ENCODE measurements around the gene ANKRD66.
"Not testable (repeated sequence)": the region's sequence is repeated elsewhere in the genome, so short reads cannot be mapped to it uniquely, and the experiment has no call there.

The ANKRD66 gene

GRCh38 chr6:46746696-46747095 is at the start of gene ANKRD66:
Gene ANKRD66, plus strand, starts transcription at chr6:46746933. Its CDS starts 5,016 bp downstream, at chr6:46751949.
- DNase-seq (ENCODE audit: low read depth in 3 of 3): no peak

DNA sequence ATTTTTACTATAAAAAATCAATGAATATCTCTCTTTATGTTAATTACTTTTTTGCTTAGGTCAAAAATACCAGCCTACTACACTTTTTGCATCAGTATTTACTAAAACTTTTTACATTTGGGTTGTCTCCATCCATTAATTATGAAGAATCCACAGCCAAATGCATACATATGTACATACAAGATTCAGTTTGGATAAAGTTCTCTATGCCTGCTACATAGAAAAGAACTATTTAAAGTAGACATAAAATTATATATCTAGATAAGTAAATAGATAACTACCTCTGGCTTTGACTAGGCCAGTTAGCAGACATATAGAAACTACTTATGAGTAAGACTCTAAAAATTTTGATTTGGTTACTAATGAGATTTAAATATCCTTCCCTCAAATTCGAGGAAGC is 46.8 kb upstream of the ANKRD66 start:
- no peak for DNase-seq (ENCODE audit: low read depth in 3 of 3)

DNA sequence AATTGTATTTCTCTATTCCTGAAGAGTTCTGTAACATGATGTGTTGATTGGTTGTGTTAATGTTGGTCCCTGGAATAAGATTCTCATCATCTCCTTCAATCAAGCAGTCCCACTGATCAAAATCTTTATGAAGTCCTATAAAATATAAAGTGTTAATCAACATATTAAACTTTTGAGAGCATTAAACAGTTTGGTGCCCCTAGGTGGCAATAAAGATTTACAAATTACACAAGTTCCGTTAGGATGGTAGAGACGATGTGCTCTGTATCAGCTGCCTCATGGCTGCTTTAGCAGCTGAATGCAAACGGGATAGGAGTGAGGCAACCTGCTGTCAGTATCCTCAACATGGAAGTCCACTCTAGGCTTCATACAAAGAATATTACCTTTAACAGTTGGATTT is 42.2 kb upstream of the ANKRD66 start:
- no peak for DNase-seq (ENCODE audit: low read depth in 3 of 3)

DNA sequence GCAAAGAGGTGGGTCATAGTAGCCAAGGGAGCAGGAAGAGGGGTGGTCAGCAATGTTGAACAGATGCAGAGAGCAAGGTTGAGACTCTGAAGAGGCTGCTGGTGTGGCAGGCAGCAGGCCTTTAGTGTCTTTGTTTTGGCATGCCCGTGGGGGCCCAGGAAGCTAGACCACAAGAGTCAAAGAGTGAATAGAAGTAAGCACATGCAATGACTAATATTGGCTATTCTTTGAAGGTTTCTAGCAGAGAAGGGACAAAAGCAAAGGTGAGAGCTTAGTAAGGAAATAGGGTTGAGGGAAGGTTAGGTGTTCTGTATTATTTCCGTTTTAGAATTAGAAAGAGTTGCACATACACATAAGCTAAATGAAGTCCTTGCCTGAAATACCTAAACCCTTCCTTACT is 40.3 kb upstream of the ANKRD66 start:
- DNase-seq (ENCODE audit: low read depth in 3 of 3): no peak

- no peak for DNase-seq (ENCODE audit: low read depth in 3 of 3)
Measured at GRCh38 chr6:46711491-46711890, 35.2 kb upstream of the ANKRD66 start.

DNA sequence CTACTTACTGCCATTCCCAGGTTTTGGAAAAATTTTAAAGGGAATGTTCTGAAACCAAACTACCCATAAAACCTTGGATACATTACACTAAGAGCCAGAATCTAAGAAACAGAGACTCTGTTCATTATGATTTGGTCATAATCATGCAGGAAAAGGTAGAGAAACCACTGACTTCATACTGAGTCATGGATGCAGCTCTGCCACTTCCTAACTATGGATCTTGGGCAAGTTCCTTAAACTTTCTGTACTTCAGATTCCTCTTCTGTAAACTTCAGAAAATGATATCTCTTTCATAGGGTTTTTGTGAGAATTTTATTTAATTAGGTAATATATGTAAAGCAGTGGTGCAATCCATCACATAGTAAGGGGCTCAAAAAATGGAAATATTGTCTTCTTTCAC is 31.6 kb upstream of the ANKRD66 start:
- DNase-seq (ENCODE audit: low read depth in 3 of 3): no peak

DNA sequence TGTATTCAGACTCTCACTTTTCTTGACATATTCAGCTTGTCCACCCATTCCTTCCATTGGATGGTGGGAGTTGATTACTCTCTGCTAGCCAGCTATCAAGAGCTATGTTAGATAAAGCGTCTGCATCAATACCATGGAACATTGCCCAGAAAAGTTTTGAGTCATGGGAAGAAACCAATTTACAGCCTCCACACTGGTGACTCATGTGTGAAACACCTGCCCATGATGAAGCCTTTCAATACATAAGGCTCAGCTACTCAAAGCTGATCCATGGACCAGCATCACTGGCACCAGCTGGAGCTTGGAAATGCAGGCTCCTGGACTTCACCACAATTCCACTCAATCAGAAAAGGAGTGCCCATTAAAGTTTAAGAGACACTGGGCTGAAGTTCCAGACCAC is 27.6 kb upstream of the ANKRD66 start:
- no peak for DNase-seq (ENCODE audit: low read depth in 3 of 3)

DNA sequence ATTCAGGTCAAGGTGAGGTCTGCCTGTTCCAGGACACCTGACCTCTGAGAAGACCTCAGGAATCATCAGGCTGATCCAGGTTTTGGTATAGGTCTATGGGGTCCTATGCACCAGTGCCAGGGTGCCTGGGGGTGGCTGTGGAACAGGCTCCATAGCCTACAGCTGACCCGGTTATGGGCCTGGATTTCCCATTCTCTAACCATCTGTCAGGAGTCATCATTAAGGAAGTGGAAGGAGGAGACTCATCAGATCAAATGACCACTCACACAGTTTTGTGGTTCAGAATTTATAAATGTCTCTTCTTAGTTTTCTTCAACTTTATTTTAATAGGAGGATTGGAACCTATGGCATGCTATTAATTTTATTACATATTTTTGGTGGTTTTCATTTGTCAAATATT is 26.3 kb upstream of the ANKRD66 start:
- DNase-seq (ENCODE audit: low read depth in 3 of 3): no peak

DNA sequence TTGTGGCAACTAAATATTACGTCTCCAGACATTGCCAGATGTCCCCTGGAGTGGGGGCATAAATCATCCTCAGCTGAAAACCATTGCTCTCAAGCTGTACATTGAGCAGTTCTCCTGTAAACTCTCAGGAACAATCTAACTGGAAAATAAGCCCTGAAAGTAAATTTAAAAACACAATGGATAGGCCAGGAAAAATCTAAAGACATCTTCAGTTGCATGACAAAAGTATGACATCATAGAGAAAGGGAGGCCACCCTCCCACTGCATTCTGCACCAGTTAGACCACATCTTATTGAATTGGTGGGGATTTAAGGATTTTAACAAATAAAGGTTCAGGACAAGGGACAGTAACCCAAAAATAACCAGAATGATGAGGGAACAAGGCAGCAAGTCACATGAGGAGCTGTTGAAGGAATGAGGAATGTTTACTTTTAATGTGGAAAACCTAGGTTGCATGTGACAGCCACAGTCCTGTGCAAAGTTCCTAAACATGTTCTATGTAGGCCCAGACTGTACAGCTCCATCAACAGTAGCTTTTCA is 16.9 kb upstream of the ANKRD66 start:
- no peak for DNase-seq (ENCODE audit: low read depth in 3 of 3)

GRCh38 chr6:46730921-46731461 is 15.7 kb upstream of the ANKRD66 start:
- DNase-seq (ENCODE audit: low read depth in 3 of 3): no peak

DNA sequence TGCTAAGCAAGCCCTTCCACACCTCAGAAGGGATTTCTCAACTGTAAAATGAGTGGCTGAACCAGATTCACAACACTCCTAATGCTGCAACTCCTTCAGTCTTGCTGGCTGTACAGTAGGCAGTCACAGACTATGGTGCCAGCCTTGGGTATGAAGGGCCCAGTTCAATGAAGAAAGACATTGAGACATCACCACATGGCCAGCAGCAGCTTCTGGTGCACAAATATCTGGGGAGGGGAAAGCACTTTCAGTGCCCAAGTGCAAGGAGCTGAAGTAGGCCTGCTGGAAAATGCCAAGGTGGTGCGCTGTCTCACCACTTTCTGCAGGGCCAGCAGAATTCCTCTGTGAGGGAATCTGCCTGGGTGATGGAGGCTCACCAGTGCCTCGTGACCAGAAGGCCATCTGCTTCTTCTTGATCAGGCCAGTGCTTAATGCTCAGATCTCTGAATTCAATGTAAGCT is 13.4 kb upstream of the ANKRD66 start:
- no peak for DNase-seq (ENCODE audit: low read depth in 3 of 3)

- DNase-seq (ENCODE audit: low read depth in 3 of 3): no peak
Measured at GRCh38 chr6:46734867-46735719, 11.6 kb upstream of the ANKRD66 start, which contains the start of gene PLA2G7. Gene PLA2G7, minus strand, starts transcription at chr6:46735375. Its CDS starts 12,484 bp downstream, at chr6:46722891.

- no peak for DNase-seq (ENCODE audit: low read depth in 3 of 3)
Measured at GRCh38 chr6:46735720-46736031, 11.1 kb upstream of the ANKRD66 start.

GRCh38 chr6:46736906-46737305 is 9.8 kb upstream of the ANKRD66 start:
- DNase-seq (ENCODE audit: low read depth in 3 of 3): no peak

- DNase-seq (ENCODE audit: low read depth in 3 of 3): no peak
Measured at GRCh38 chr6:46741482-46741881, 5.3 kb upstream of the ANKRD66 start.

DNA sequence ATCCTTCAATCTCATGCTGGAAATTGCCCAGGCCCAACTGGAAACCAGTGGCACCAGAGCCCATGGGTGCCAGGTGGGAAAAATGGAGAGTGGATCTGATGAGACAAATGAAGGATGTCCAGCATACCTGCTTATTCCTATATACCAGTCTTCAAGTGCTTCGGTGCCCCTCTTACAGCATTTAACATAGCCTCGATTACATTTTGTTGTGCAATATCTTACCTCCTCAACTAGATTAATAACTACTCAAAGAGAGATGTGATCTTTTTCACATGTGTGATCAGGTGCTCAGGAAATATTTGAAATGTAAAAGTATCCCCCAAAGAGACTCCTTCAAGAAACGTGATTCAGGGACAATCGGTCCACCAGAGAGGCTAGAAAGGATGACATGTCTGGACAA is 4.8 kb upstream of the ANKRD66 start:
- DNase-seq (ENCODE audit: low read depth in 3 of 3): no peak

DNA sequence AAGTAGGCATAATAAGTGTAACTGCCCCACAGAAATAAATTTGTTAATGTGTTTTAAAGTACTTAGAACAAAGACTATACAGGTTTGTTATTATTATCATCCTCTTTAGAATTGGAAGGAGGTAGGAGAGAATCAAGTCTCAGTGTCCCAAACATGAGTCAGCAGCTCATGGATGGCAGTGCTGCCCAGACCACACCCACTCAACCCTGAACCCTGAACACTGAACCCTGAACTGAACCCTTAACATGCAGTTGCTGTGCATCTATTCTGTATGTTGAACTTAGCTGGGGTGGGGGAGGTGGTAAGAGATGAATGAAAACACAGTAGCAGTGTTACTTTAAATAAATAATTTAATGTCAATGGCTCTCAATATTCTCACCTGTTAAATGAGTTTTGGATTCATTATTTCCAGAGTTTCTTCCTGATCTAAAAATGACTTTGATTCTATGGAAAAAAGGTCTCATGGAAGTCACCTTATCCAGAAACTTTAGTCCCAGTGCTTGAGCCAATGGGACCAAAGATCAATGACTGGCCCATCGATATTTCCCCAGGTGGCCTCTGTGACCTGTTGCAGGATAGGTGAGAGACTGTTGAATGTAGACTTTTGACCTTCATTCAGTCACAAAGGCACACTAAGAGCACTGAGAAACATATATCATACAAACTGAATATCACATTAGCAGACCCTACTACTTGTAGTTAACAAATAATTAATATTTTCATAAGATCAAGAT is 3.1 kb upstream of the ANKRD66 start:
- DNase-seq (ENCODE audit: low read depth in 3 of 3): no peak

DNA sequence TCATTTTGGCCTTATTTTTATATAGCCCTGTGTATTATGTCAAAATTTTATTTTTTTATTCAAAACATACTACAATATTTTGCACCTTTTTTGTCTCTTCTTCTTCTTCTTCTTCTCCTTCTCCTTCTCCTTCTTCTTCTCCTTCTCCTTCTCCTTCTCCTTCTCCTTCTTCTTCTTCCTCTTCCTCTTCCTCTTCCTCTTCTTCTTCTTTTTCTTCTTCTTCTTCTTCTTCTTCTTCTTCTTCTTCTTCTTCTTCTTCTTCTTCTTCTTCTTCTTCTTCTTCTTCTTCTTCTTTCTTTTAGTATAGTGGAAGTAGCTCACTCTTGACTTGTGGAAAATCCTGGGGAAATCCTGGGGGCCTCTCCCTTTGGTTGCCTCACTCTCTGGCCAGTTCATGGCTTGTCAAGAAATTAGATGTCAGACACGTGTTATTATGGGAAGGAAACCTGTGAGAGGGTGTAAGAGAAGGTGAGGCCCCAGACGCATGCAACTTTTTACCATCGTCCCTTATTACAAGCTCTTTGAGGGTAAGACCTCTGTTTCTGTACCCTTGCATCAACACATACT is 2.5 kb upstream of the ANKRD66 start:
- not testable (repeated sequence) for DNase-seq (ENCODE audit: low read depth in 3 of 3)

DNA sequence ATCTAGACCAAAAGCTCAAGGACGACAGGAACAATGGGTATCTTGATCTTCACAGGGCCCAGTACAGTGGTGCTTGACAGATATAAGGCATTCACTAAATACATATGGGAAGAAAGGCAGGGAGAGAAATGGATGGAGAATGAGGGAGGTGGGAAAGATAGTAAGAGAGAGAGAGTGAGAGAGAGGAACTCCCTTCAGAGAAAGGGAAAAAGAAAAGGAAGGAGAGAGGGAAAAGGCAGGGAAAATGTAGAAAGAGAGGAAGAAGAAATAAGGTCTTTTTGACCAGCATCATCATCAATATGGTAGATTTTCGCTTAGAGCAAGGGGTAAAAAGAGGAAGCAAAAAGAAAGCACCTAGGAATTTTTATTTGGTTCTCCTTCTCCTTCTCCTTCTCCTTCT is 760 bp upstream of the ANKRD66 start:
- DNase-seq (ENCODE audit: low read depth in 3 of 3): no peak

DNA sequence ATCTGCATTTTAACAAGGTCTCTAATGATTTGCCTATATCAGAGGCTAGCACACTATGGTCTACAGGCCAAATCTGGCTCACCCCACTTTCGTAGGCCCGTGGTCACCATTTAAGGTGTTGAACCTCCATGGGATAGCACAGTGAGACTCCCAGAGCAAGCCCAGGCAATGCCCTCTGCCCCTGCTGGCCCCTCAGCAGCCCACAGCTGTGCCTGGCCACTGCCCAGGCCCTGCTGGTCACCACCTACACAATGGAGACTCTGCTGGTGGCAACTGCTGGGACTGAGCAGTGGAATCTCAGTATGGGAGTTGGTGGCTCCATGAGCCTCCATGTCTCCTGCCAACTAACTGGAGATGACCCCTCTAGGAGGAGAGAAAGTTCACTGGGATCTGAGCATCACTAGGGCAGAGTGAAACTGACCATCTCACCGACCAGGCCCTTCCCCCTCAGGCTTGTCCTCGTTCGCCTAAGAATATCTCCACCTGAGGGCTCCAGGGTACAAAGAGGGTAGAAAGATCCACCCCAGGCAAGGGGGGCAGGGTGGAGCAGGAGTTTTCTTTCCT is 2.3 kb downstream of the ANKRD66 start:
- no peak for DNase-seq (ENCODE audit: low read depth in 3 of 3)

DNA sequence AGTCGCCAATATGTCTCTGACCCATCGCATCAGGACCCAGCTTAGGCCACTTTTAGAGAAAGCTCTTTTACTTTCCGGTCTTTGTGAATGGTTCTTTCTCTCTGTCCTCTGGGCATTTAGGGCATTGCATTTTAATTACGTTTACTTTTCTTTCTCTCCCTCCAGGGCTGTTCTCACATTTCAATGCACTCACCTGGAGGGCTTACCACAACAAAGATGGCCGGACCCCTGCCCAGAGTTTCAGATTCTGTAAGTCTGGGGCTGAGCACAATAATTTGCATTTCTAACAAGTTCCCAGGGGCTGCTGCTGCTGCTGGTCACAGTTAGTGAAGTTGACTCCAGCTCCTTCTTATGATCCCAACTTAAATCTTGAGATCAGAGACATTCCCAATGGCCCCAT is 3.0 kb downstream of the ANKRD66 start:
- DNase-seq (ENCODE audit: low read depth in 3 of 3): no peak

- DNase-seq (ENCODE audit: low read depth in 3 of 3): no peak
Measured at GRCh38 chr6:46751658-46752057, 4.9 kb downstream of the ANKRD66 start.

Data from stimulated activated CD4-positive, alpha-beta T cell treated with anti-CD3 and anti-CD28 coated beads, TNF-alpha, amount 100 ng/mL, for 48 hours (primary cell).